K562 (cell line): ENCODE measurements around the gene COL7A1. TPM values are rescaled to one million over a fixed set of nuclear protein-coding genes. Genes with fewer than 3 reads are reported as not detected.

Source experiments
- ATF3 ChIP-seq, 2 experiments: fragments of 450-650 bp in 1 of 2; sonication (generic) in 1 of 2; formaldehyde crosslinking in 1 of 2; IDR thresholded peaks in 1 of 2; conservative IDR thresholded peaks in 1 of 2; 2 replicates each; pipeline versions ENCODE4 v1.6.1 to v1.8.1; 2016 to 2023; ENCODE audit warnings: mild to moderate bottlenecking in 2 of 2, moderate library complexity in 2 of 2, inconsistent platforms in 1 of 2, missing genetic modification reagents in 1 of 2
- ELF2 ChIP-seq: fragments of 250-450 bp; sonication (Bioruptor Pico); IDR thresholded peaks from 2 replicates; pipeline ENCODE4 v1.5.0; 2021; ENCODE audit warnings: mild to moderate bottlenecking
- HEY1 ChIP-seq: fragments of 250-450 bp; sonication (Bioruptor Pico); IDR thresholded peaks from 2 replicates; pipeline ENCODE4 v1.5.0; 2020; ENCODE audit warnings: mild to moderate bottlenecking, moderate library complexity, borderline replicate concordance
- NEUROD1 ChIP-seq: fragments of 150-350 bp; IDR thresholded peaks from 2 replicates; pipeline ENCODE4 v1.6.1; 2014; ENCODE audit warnings: borderline replicate concordance, low read length, low read depth; ENCODE audit not compliant: partially characterized antibody
- NFE2 ChIP-seq: IDR thresholded peaks from 2 replicates; pipeline ENCODE4 v1.6.1; 2014; ENCODE audit warnings: antibody characterized with exemption, low read depth
- PHF8 ChIP-seq: fragments of 200-600 bp; sonication (generic); IDR thresholded peaks from 2 replicates; pipeline ENCODE4 v1.6.1; 2012; ENCODE audit warnings: mixed run types, mild to moderate bottlenecking, inconsistent platforms, low read length, moderate library complexity, borderline replicate concordance
- PREB ChIP-seq: sonication (generic); formaldehyde crosslinking; IDR thresholded peaks from 2 replicates; pipeline ENCODE4 v1.8.1; 2023; ENCODE audit warnings: mild to moderate bottlenecking, missing genetic modification reagents
- RERE ChIP-seq: sonication (generic); formaldehyde crosslinking; IDR thresholded peaks from 2 replicates; pipeline ENCODE4 v1.8.0; 2023; ENCODE audit warnings: missing genetic modification reagents, mild to moderate bottlenecking, borderline replicate concordance
- SLC30A9 ChIP-seq: fragments of 250-450 bp; sonication (Bioruptor Pico); IDR thresholded peaks from 2 replicates; pipeline ENCODE4 v1.8.0; 2022; ENCODE audit warnings: mild to moderate bottlenecking, moderate library complexity
- SNAPC5 ChIP-seq: fragments of 250-450 bp; sonication (Bioruptor Pico); IDR thresholded peaks from 2 replicates; pipeline ENCODE4 v1.8.0; 2021; ENCODE audit warnings: moderate library complexity, mild to moderate bottlenecking, inconsistent platforms
- SUPT5H ChIP-seq: fragments of 450-650 bp; IDR thresholded peaks from 2 replicates; pipeline ENCODE4 v1.6.1; 2016
- THAP7 ChIP-seq: fragments of 250-450 bp; sonication (Bioruptor Pico); IDR thresholded peaks from 2 replicates; pipeline ENCODE4 v1.5.0; 2021
- ZNF124 ChIP-seq: sonication (generic); formaldehyde crosslinking; IDR thresholded peaks from 2 replicates; pipeline ENCODE4 v1.8.1; 2022; ENCODE audit warnings: missing genetic modification reagents
- ZNF75A ChIP-seq: fragments of 450-650 bp; formaldehyde crosslinking; IDR thresholded peaks from 2 replicates; pipeline ENCODE4 v1.4.0; 2020; ENCODE audit warnings: mild to moderate bottlenecking
- polyA plus RNA-seq, 8 experiments: library from polyadenylated mRNA; depleted of rRNA in 4 of 8; stranded (reverse) in 5 of 8; unstranded in 3 of 8; fragments of >200 nt; fragmentation: Nextera tagmentation in 2 of 8; fragmentation: Illumina TruSeq in 1 of 8; extraction: Ambion mirVana in 2 of 8; extraction: Trizol in 1 of 8; gene quantifications; 2 replicates each; pipeline versions ENCODE4 v1.2.1 to v1.2.3, GENCODE V29; 2011 to 2014; ENCODE audit warnings: inconsistent platforms in 1 of 8, missing spikeins in 1 of 8
- total RNA-seq, 7 experiments: library from RNA; depleted of rRNA in 6 of 7; stranded (reverse); fragments of >200 nt in 6 of 7; fragmentation: Illumina TruSeq in 2 of 7; extraction: Trizol in 2 of 7; gene quantifications; 2 replicates each; pipeline versions ENCODE4 v1.2.1 to v1.2.3, GENCODE V29; 2011 to 2021; ENCODE audit warnings: low replicate concordance in 1 of 7

The COL7A1 gene
- total and polyA plus RNA-seq, 9 of the 15 experiments (the other 6 are each of a cell fraction or from before 2014, with no cell fraction given), result 0.09 to 0.66 (median 0.35) TPM; not detected in 3

GRCh38 chr3:48555231-48555948 lies 39.7 kb downstream of the COL7A1 start (continued):
- TF ChIP-seq THAP7 (no peak), PREB (no peak), RERE (no peak), ELF2 (CRISPR knock-in tag) (no peak), SUPT5H (no peak), ZNF75A (CRISPR knock-in tag) (no peak), ZNF124 (no peak), SLC30A9 (CRISPR knock-in tag) (no peak), NEUROD1 (no peak), NFE2 (peak; percentile 26; the same call in 1 of the 2 replicates), HEY1 (CRISPR knock-in tag) (no peak), ATF3 (IDR thresholded peaks at IDR 0.05) (no peak), ATF3 (CRISPR knock-in tag; conservative IDR thresholded peaks at IDR 0.05) (no peak), PHF8 (no peak), SNAPC5 (no peak)
